22Rv1 (cell line): Measurements from ENCODE around the gene MOCS3.

Source experiments
- H3K27ac ChIP-seq: fragments of 450-650 bp; 2 replicates; pipeline ENCODE4 v1.5.1; 2017
- CTCF ChIP-seq: fragments of 450-650 bp; IDR thresholded peaks from 2 replicates; pipeline ENCODE4 v1.5.1; 2017; ENCODE audit warnings: mild to moderate bottlenecking
- ZFX ChIP-seq: fragments of 450-650 bp; IDR thresholded peaks from 2 replicates; pipeline ENCODE4 v1.6.1; 2017; ENCODE audit warnings: antibody characterized with exemption, borderline replicate concordance

MOCS3 gene

GRCh38 chr20:50983321-50983720, 24.7 kb downstream of the MOCS3 start:
- no peak overlapping the region for H3K27ac ChIP-seq
- TF ChIP-seq CTCF: no peak
- no peak for TF ChIP-seq ZFX

- no peak overlapping the region for H3K27ac ChIP-seq
- TF ChIP-seq CTCF (peak; percentile 85), ZFX (no peak)
These were observed 29.0 kb downstream of the MOCS3 start for GRCh38 chr20:50987493-50988210.

GRCh38 chr20:50991076-50991475, 32.5 kb downstream of the MOCS3 start:
- H3K27ac ChIP-seq: no peak overlapping the region

GRCh38 chr20:50992336-50992732, 33.7 kb downstream of the MOCS3 start:
- TF ChIP-seq CTCF (no peak), ZFX (no peak)
- no peak overlapping the region for H3K27ac ChIP-seq

More at GRCh38 chr20:50991076-50991475, 32.5 kb downstream of the MOCS3 start:
- no peak for TF ChIP-seq CTCF
- TF ChIP-seq ZFX: no peak

GRCh38 chr20:50992733-50993457, 34.3 kb downstream of the MOCS3 start:
- no peak for TF ChIP-seq ZFX
- TF ChIP-seq CTCF: peak; percentile 92
- H3K27ac ChIP-seq: no peak overlapping the region

GRCh38 chr20:50993876-50994275, 35.3 kb downstream of the MOCS3 start:
- TF ChIP-seq CTCF (no peak), ZFX (no peak)

GRCh38 chr20:50995506-50995905, 36.9 kb downstream of the MOCS3 start:
- TF ChIP-seq CTCF: no peak
- TF ChIP-seq ZFX: no peak
- H3K27ac ChIP-seq: no peak overlapping the region

More at GRCh38 chr20:50993876-50994275, 35.3 kb downstream of the MOCS3 start:
- H3K27ac ChIP-seq: no peak overlapping the region
